GM18873 (cell line): ENCODE results near the gene TOR2A.
A peak's percentile ranks its signal among the peaks of the same experiment; 100 is the strongest.
"Not testable (repeated sequence)": the region's sequence is repeated elsewhere in the genome, so short reads cannot be mapped to it uniquely, and the experiment has no call there.

Source experiments
- ATAC-seq: cut with Tn5 transposase; IDR thresholded peaks from one replicate; pipeline ENCODE4 v1.9.1; 2021; ENCODE audit warnings: mild to moderate bottlenecking, moderate library complexity, moderate number of reproducible peaks; ENCODE audit not compliant: unreplicated experiment, low FRiP score

The TOR2A gene

DNA sequence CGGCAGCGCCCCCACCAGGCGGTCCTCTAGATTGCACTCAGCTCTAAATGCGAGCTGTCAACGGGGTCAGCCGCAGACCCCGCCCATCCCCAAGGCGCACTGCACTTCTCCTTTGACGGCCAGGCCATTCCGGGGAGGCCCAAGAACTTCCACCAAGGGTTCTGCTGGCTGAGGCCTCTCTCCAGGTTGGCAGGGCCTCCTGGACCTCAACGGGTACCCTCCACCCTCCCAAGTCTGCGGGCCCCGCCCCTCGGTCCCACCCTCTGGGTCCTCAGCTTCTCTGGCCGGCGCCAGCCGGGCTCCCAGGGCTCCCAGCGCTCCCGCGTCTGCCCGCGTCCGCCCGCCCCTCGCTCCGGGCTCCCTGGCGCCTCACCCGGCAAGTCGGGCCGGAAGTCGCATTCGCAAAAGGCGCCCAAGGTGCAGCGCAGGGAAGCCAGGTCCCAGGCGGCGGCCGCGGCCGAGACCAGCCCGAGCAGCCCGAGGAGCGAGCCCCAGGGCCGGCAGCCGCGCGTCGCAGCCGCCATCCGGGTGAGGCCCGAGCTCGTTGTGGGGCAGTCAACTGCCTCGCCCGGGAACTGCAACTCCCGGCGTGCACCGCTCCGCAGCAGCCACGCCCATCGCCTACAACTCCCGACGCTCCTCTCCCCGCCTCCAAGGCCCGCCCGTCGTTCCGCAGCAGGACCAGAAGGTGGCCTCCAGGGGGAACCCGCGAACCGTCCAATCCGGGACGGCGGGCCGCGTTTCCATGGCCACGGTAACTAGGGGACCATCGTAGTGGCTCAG is at the start of gene TOR2A:
Gene TOR2A, minus strand, starts transcription at position 548 of the 783 bp plus-strand sequence. Its CDS starts 24 bp downstream, at position 524.
- ATAC-seq: peak; percentile 67

GRCh38 chr9:127783111-127784008 is 48.3 kb upstream of the TOR2A start:
- no peak for ATAC-seq

DNA sequence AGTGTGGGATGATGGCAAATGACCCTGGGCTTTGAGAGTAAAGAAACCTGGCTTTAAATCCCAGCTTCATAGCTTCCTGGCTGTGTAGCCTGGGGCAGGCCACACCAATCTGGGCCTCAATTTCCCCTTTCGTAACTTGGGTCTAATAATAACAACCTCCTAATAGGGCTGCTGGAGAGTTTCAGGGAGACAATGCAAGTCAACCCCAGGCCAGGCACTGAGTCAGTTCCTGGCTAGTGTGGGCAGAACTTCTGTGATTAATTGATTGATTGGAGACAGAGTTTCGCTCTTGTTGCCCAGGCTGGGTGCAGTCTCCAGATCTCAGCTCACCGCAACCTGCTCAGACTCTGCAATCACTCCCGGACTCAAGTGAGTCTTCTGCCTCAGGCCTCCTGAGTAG is 46.7 kb upstream of the TOR2A start:
- ATAC-seq: no peak

DNA sequence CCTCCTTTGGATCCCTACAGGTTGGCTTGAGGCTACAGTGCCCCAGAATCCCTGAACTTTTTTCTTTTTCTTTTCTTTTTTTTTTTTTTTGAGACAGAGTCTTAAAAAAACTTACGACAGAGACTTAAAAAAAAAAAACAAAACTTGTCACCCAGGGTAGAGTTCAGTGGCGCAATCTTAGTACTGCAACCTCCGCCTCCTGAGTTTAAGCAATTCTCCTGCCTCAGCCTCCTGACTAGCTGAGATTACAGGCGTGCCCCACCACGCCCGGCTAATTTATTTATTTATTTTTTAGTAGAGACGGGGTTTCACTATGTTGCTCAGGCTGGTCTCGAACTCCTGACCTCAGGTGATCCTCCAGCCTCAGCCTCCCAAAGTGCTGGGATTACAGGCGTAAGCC is 45.8 kb upstream of the TOR2A start:
- ATAC-seq: not testable (repeated sequence)

DNA sequence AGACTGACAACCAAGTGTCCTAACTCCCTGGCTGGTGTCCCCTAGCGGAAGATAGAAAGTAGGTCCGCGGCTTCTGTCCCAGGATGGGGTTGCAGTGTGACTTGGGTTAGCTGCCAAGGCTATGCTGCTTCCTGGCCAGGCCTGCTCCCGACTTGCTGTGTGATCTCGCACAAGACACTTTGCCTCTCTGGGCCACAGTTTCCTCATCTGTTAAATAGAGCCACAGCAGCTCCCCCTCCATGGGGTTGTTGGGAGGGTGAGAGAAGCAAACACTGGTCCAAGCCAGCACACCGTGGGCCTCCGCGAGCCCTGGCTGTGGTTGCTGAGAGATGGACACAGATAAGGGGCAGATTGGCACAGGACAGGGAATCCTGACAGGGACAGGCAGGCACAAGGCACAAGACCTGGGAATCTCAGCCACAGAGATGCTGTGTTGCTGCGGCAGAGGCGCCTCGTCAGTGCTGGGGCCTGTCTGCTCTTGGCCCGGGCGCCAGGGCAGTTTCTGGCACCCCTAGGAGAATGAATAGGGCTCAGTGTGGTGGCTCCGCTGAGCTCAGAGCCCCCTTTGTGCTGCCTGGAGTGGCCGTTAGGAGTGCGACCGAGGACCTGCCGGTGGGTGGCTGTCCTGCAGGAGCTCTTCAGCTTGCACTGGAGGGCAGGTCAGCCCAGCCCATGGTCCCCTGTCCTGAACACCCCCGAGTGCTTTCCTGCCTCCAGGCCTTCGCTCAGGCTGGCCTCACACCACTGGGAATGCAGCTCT is 45.2 kb upstream of the TOR2A start:
- ATAC-seq: no peak

GRCh38 chr9:127779136-127779981 is 44.3 kb upstream of the TOR2A start:
- peak; percentile 48 for ATAC-seq

GRCh38 chr9:127778280-127779135 is 43.4 kb upstream of the TOR2A start, which contains the start of gene SH2D3C:
Gene SH2D3C, minus strand, starts transcription at chr9:127778666. Its CDS starts 39 bp downstream, at chr9:127778627.
- peak; percentile 9 for ATAC-seq

- no peak for ATAC-seq
Measured at GRCh38 chr9:127777368-127777980, 42.4 kb upstream of the TOR2A start.

DNA sequence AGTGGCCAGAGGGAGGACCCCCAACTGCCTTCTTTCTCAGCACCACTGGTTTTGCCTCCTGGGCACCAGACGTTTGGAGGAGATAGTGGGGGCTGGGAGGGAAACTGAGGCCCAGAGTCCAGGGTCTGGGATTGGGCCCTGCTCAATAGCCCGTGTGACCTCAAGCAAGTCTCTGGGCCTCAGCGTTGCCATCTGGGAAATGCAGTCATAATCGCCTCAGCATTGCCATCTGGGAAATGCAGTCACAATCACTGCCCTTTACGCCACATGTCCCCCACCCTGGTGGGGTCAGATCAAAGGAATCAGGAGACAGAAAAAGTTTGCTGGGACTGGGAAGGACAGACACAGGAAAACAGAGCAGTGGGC is 41.8 kb upstream of the TOR2A start:
- no peak for ATAC-seq

DNA sequence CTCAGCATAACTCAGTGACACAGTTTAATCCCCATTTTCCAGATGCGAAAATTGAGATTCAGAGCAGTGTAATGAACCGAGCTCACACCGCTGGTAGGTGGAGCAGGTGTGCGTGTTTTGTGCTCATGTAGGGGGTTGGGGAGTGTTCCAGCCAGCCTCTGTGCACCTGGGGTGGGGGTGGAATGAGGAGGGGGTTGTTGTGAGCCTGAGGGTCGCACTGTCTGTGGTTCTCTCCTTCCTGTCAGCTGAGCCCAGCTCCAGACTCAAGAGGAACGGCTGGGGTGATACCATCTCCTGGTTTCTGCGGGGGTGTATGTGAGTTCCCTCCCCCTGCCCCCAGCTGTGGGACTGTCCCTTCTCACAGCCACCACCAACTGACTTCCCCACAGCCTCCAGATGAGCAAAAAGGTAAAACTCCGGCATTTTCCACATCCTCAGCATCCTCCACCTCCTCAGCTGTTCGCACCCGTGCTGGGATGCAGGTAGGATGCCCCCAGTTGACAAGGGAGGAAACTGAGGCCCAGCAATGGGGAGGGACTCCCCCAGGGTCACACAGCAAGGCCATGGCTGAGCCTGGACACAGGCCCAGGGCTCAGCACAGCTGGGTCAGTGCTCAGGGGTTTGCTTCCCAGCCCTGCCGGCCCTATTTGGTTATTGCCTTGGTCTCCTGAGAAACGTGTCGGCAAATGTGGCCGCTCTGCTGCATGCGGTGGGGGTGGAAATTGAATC is 41.3 kb upstream of the TOR2A start:
- no peak for ATAC-seq

- no peak for ATAC-seq
Measured at GRCh38 chr9:127773981-127774380, 38.9 kb upstream of the TOR2A start.

GRCh38 chr9:127773272-127773671 is 38.2 kb upstream of the TOR2A start:
- no peak for ATAC-seq

- ATAC-seq: no peak
Measured at GRCh38 chr9:127772603-127773002, 37.5 kb upstream of the TOR2A start.

GRCh38 chr9:127771570-127772189 is 36.6 kb upstream of the TOR2A start:
- ATAC-seq: no peak

DNA sequence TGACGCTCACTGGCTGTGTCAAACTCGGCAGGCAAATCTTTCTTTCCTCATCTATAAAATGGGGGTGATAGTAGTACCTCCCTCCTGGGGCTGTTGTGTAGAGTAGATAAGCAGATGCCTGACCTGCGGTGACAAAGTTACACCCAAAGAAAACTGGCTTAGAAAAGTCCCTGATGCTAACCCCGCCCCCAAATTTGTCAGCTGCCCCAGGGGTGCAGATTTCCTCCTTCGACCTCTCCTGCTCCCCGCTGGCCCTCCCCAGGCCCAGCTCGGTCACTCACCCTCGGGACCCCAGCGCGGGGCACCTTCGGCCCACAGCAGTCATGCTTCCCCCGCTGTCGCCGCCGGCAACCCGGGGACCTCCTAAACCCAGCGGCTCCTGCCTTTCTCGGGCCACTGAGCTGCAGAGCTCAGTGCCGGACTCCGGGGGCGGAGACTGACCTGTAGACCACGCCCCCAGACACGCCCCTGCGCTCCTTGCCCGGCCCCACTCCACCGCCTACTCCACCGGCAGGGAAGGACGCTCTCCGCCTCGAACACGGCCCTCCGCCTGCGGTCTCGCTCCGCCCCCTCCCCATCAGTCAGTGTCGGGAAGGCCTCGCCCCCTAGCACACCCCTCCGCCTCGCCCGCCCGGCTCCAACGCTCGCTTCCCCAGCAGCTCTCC is 35.9 kb upstream of the TOR2A start:
- peak; percentile 78 for ATAC-seq

DNA sequence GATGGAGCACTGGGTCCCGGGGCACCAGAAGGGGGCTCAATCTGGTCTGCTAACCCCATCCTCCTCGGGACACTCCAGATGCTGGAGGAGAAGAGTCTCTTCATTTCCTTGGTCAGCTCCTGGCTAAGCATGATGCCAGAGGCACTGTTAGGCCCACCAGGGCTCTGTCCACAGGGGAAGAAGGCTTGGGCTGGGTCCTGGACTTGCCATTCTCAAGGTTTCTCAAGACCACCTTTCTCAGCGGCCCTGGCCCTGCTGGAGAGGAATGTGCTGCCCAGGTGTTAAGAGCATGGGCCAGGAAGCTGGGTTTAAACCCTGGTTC is 35.5 kb upstream of the TOR2A start:
- ATAC-seq: no peak
